NOMO-1 treated with dmso at 0.1 percent for 144 hours (cell line): Measurements from ENCODE around the gene AATK.

ENCODE experiments used
- DNase-seq: peaks from one replicate; lab custom pipeline; 2025; ENCODE audit not compliant: unreplicated experiment; lab: John Stamatoyannopoulos, UW

Gene AATK

GRCh38 chr17:81166033-81166492, at the start of gene AATK:
TSS of gene AATK (minus strand) at chr17:81166221. CDS start at chr17:81165992, 229 bp downstream.
- DNase-seq, result no peak

GRCh38 chr17:81213978-81214377, 48.0 kb upstream of the AATK start:
- no peak for DNase-seq

- DNase-seq, result no peak
Observed at GRCh38 chr17:81212365-81212764, 46.3 kb upstream of the AATK start.

- no peak for DNase-seq
Observed at GRCh38 chr17:81210868-81211267, 44.8 kb upstream of the AATK start.

- no peak for DNase-seq
Observed at GRCh38 chr17:81210466-81210865, 44.4 kb upstream of the AATK start.

- DNase-seq, result no peak
Observed at GRCh38 chr17:81209141-81209540, 43.1 kb upstream of the AATK start.

GRCh38 chr17:81208651-81209050, 42.6 kb upstream of the AATK start:
- no peak for DNase-seq

GRCh38 chr17:81207610-81208581, 41.9 kb upstream of the AATK start:
- DNase-seq, result no peak

- DNase-seq, result no peak
Observed at GRCh38 chr17:81206657-81207056, 40.6 kb upstream of the AATK start.

GRCh38 chr17:81206166-81206565, 40.1 kb upstream of the AATK start:
- DNase-seq, result no peak

GRCh38 chr17:81204578-81204977, 38.6 kb upstream of the AATK start:
- no peak for DNase-seq

- DNase-seq, result no peak
Observed at GRCh38 chr17:81203136-81203535, 37.1 kb upstream of the AATK start.

GRCh38 chr17:81202318-81202717, 36.3 kb upstream of the AATK start:
- no peak for DNase-seq

GRCh38 chr17:81200695-81201580, 34.9 kb upstream of the AATK start:
- DNase-seq, result peak; percentile 23

- DNase-seq, result no peak
Observed at GRCh38 chr17:81200201-81200600, 34.2 kb upstream of the AATK start.

GRCh38 chr17:81199482-81199830, 33.4 kb upstream of the AATK start:
- DNase-seq, result no peak

GRCh38 chr17:81198826-81199481, 32.9 kb upstream of the AATK start:
- no peak for DNase-seq

- DNase-seq, result no peak
Observed at GRCh38 chr17:81197831-81198490, 31.9 kb upstream of the AATK start.

- DNase-seq, result no peak
Observed at GRCh38 chr17:81197409-81197795, 31.4 kb upstream of the AATK start.

GRCh38 chr17:81196505-81197408, 30.7 kb upstream of the AATK start:
- DNase-seq, result no peak
